CD4-positive, alpha-beta T cell treated with Interferon gamma for 1 hour (primary cell): ENCODE data around the gene KIF5A.
"Not testable (repeated sequence)": the region's sequence is repeated elsewhere in the genome, so short reads cannot be mapped to it uniquely, and the experiment has no call there.

Experiments
- DNase-seq: peaks from one replicate; pipeline ENCODE4 v3.0.0-alpha.2; 2020

KIF5A gene

GRCh38 chr12:57549909-57550640, at the start of gene KIF5A:
TSS of gene KIF5A (plus strand) at chr12:57550044. CDS start at chr12:57550272, 228 bp downstream.
- DNase-seq, result peak; percentile 36

GRCh38 chr12:57500213-57500612, 49.6 kb upstream of the KIF5A start:
- no peak for DNase-seq

- not testable (repeated sequence) for DNase-seq
These were observed 47.4 kb upstream of the KIF5A start for GRCh38 chr12:57502311-57502969.

- DNase-seq, result not testable (repeated sequence)
These were observed 43.3 kb upstream of the KIF5A start for GRCh38 chr12:57506541-57506940.

GRCh38 chr12:57507796-57508195, 42.0 kb upstream of the KIF5A start:
- DNase-seq, result not testable (repeated sequence)

- no peak for DNase-seq
These were observed 38.7 kb upstream of the KIF5A start for GRCh38 chr12:57511161-57511560.

- DNase-seq, result no peak
These were observed 38.1 kb upstream of the KIF5A start for GRCh38 chr12:57511588-57512325.

GRCh38 chr12:57512665-57513064, 37.2 kb upstream of the KIF5A start:
- no peak for DNase-seq

GRCh38 chr12:57513266-57513665, 36.6 kb upstream of the KIF5A start:
- DNase-seq, result no peak

GRCh38 chr12:57513677-57514076, 36.2 kb upstream of the KIF5A start:
- not testable (repeated sequence) for DNase-seq

- DNase-seq, result not testable (repeated sequence)
These were observed 35.6 kb upstream of the KIF5A start for GRCh38 chr12:57514246-57514645.

- no peak for DNase-seq
These were observed 35.0 kb upstream of the KIF5A start for GRCh38 chr12:57514720-57515407.

- no peak for DNase-seq
These were observed 34.4 kb upstream of the KIF5A start for GRCh38 chr12:57515408-57515933.

- DNase-seq, result no peak
These were observed 33.8 kb upstream of the KIF5A start for GRCh38 chr12:57515934-57516541.

GRCh38 chr12:57516617-57517153, 33.2 kb upstream of the KIF5A start:
- no peak for DNase-seq

GRCh38 chr12:57517187-57517586, 32.7 kb upstream of the KIF5A start:
- DNase-seq, result no peak

GRCh38 chr12:57517718-57518117, 32.1 kb upstream of the KIF5A start:
- DNase-seq, result not testable (repeated sequence)

- no peak for DNase-seq
These were observed 31.5 kb upstream of the KIF5A start for GRCh38 chr12:57518176-57518919.

- no peak for DNase-seq
These were observed 30.7 kb upstream of the KIF5A start for GRCh38 chr12:57518920-57519795.

GRCh38 chr12:57519796-57520052, 30.1 kb upstream of the KIF5A start:
- no peak for DNase-seq
